SK-N-SH treated with all-trans-retinoic acid at 6 μM for 48 hours (cell line): ENCODE results near the gene USH2A.

Source experiments
- CREB5 ChIP-seq: fragments of 250-450 bp; sonication (Bioruptor Pico); IDR thresholded peaks from 2 replicates; pipeline ENCODE4 v1.5.1; 2020; ENCODE audit warnings: low read depth, mild to moderate bottlenecking, moderate library complexity
- OSR1 ChIP-seq: fragments of 250-450 bp; sonication (Bioruptor Pico); IDR thresholded peaks from 2 replicates; pipeline ENCODE4 v1.8.0; 2022; ENCODE audit warnings: moderate library complexity, mild to moderate bottlenecking, inconsistent platforms
- PATZ1 ChIP-seq: fragments of 250-450 bp; sonication (Bioruptor Pico); IDR thresholded peaks from 2 replicates; pipeline ENCODE4 v1.8.0; 2020; ENCODE audit warnings: mild to moderate bottlenecking, moderate library complexity, borderline replicate concordance
- POU6F1 ChIP-seq: fragments of 250-450 bp; sonication (Bioruptor Pico); IDR thresholded peaks from 2 replicates; pipeline ENCODE4 v1.8.0; 2021; ENCODE audit warnings: low read depth, mild to moderate bottlenecking, moderate library complexity, borderline replicate concordance
- PPARA ChIP-seq: fragments of 250-450 bp; sonication (Bioruptor Pico); IDR thresholded peaks from 2 replicates; pipeline ENCODE4 v1.5.0; 2020; ENCODE audit warnings: mild to moderate bottlenecking, borderline replicate concordance
- SNAI2 ChIP-seq: fragments of 250-450 bp; sonication (Bioruptor Pico); IDR thresholded peaks from 2 replicates; pipeline ENCODE4 v1.5.0; 2020; ENCODE audit warnings: mild to moderate bottlenecking, moderate library complexity
- ZFP30 ChIP-seq: fragments of 450-650 bp; formaldehyde crosslinking; IDR thresholded peaks from 2 replicates; pipeline ENCODE4 v1.5.0; 2022; ENCODE audit warnings: mild to moderate bottlenecking, moderate library complexity
- ZNF565 ChIP-seq: fragments of 450-650 bp; formaldehyde crosslinking; conservative IDR thresholded peaks from 2 replicates; pipeline ENCODE4 v1.5.0; 2020; ENCODE audit warnings: low read depth, mild to moderate bottlenecking, moderate library complexity

GRCh38 chr1:216456682-216457081, 33.4 kb upstream of the USH2A start:
- TF ChIP-seq ZNF565 (CRISPR knock-in tag) (no peak), PATZ1 (no peak), POU6F1 (no peak), ZFP30 (CRISPR knock-in tag) (no peak), CREB5 (no peak), SNAI2 (CRISPR knock-in tag) (no peak), PPARA (CRISPR knock-in tag) (no peak), OSR1 (CRISPR knock-in tag) (no peak)
